H9 (cell line): Measurements from ENCODE around the gene GSTP1. TPM values are rescaled to one million over a fixed set of nuclear protein-coding genes. Genes with fewer than 3 reads are reported as not detected.

Source experiments
- DNase-seq: peaks from one replicate; pipeline ENCODE4 v3.0.0-alpha.2; 2017
- H2AFZ ChIP-seq: one replicate; pipeline ENCODE4 v1.6.1; 2013; ENCODE audit warnings: mild to moderate bottlenecking, low read length, control low read depth, moderate library complexity
- H2AK5ac ChIP-seq: 2 replicates; pipeline ENCODE4 v1.6.1; 2013; ENCODE audit warnings: low read length, control low read depth, mixed read lengths; ENCODE audit not compliant: insufficient read length
- H2BK120ac ChIP-seq: one replicate; pipeline ENCODE4 v1.6.1; 2013; ENCODE audit warnings: low read depth, mild to moderate bottlenecking, low read length, control low read depth, inconsistent platforms; ENCODE audit not compliant: poor library complexity, severe bottlenecking
- H2BK12ac ChIP-seq: 2 replicates; pipeline ENCODE4 v1.6.1; 2013; ENCODE audit warnings: low read length, control low read depth, mixed read lengths, low read depth; ENCODE audit not compliant: insufficient read length
- H2BK15ac ChIP-seq: 2 replicates; pipeline ENCODE4 v1.6.1; 2013; ENCODE audit warnings: low read depth, low read length, control low read depth
- H2BK20ac ChIP-seq: one replicate; pipeline ENCODE4 v1.6.1; 2013; ENCODE audit warnings: low read depth, mild to moderate bottlenecking, low read length, control low read depth, inconsistent platforms; ENCODE audit not compliant: poor library complexity, severe bottlenecking
- H2BK5ac ChIP-seq: 2 replicates; pipeline ENCODE4 v1.6.1; 2013; ENCODE audit warnings: low read length, control low read depth, mixed read lengths; ENCODE audit not compliant: insufficient read length
- H3K14ac ChIP-seq: 2 replicates; pipeline ENCODE4 v1.6.1; 2013; ENCODE audit warnings: low read length, control low read depth; ENCODE audit not compliant: insufficient read depth
- H3K18ac ChIP-seq: 2 replicates; pipeline ENCODE4 v1.6.1; 2013; ENCODE audit warnings: low read depth, mild to moderate bottlenecking, mixed read lengths, low read length, control low read depth; ENCODE audit not compliant: insufficient read length
- H3K23ac ChIP-seq: 2 replicates; pipeline ENCODE4 v1.6.1; 2013; ENCODE audit warnings: low read length, control low read depth, mixed read lengths, low read depth; ENCODE audit not compliant: insufficient read length
- H3K23me2 ChIP-seq: 2 replicates; pipeline ENCODE4 v1.6.1; 2013; ENCODE audit warnings: low read depth, mild to moderate bottlenecking, mixed read lengths, low read length, control low read depth; ENCODE audit not compliant: insufficient read length, poor library complexity, severe bottlenecking
- H3K27ac ChIP-seq: 2 replicates; pipeline ENCODE4 v1.5.1; 2013; ENCODE audit warnings: low read length, control low read depth, mixed read lengths, low read depth; ENCODE audit not compliant: insufficient read length
- H3K27me3 ChIP-seq: 2 replicates; pipeline ENCODE4 v1.6.1; 2013; ENCODE audit warnings: low read length, control low read depth, inconsistent platforms; ENCODE audit not compliant: insufficient read depth
- H3K4ac ChIP-seq: 2 replicates; pipeline ENCODE4 v1.6.1; 2013; ENCODE audit warnings: low read depth, mild to moderate bottlenecking, control low read depth, inconsistent platforms, low read length, moderate library complexity
- H3K4me1 ChIP-seq: 2 replicates; pipeline ENCODE4 v1.6.1; 2013; ENCODE audit warnings: low read length, control low read depth, inconsistent platforms; ENCODE audit not compliant: insufficient read depth
- H3K4me2 ChIP-seq: 2 replicates; pipeline ENCODE4 v1.6.1; 2013; ENCODE audit warnings: low read length, control low read depth, mixed read lengths; ENCODE audit not compliant: insufficient read length, insufficient read depth
- H3K56ac ChIP-seq: 2 replicates; pipeline ENCODE4 v1.6.1; 2013; ENCODE audit warnings: low read depth, mild to moderate bottlenecking, mixed read lengths, low read length, control low read depth; ENCODE audit not compliant: insufficient read length
- H3K79me1 ChIP-seq: 2 replicates; pipeline ENCODE4 v1.6.1; 2013; ENCODE audit warnings: low read depth, mild to moderate bottlenecking, moderate library complexity, low read length, control low read depth, inconsistent platforms; ENCODE audit not compliant: insufficient read depth, poor library complexity, severe bottlenecking
- H3K79me2 ChIP-seq: 2 replicates; pipeline ENCODE4 v1.6.1; 2013; ENCODE audit warnings: low read length, control low read depth, inconsistent platforms; ENCODE audit not compliant: insufficient read depth
- H3K9ac ChIP-seq: 2 replicates; pipeline ENCODE4 v1.6.1; 2013; ENCODE audit warnings: low read length, control low read depth, mixed read lengths; ENCODE audit not compliant: insufficient read length; ENCODE audit errors: extremely low read depth
- H3K9me3 ChIP-seq: one replicate; pipeline ENCODE4 v1.6.1; 2013; ENCODE audit warnings: low read depth, low read length, inconsistent platforms; ENCODE audit not compliant: control insufficient read depth
- H3T11ph ChIP-seq: one replicate; pipeline ENCODE4 v1.6.1; 2013; ENCODE audit warnings: mild to moderate bottlenecking, low read length, control low read depth, inconsistent platforms
- H4K20me1 ChIP-seq: one replicate; pipeline ENCODE4 v1.6.1; 2013; ENCODE audit not compliant: control insufficient read depth, insufficient read length, insufficient read depth
- H4K5ac ChIP-seq: 2 replicates; pipeline ENCODE4 v1.6.1; 2013; ENCODE audit warnings: low read depth, mild to moderate bottlenecking, mixed read lengths, low read length, control low read depth; ENCODE audit not compliant: insufficient read length
- H4K8ac ChIP-seq: replicated peaks from 2 replicates; pipeline ENCODE4 v1.6.1; 2013; ENCODE audit warnings: low read length, control low read depth, mixed read lengths, low read depth; ENCODE audit not compliant: insufficient read length
- H4K91ac ChIP-seq: 2 replicates; pipeline ENCODE4 v1.6.1; 2013; ENCODE audit warnings: low read depth, mild to moderate bottlenecking, moderate library complexity, mixed read lengths, low read length, control low read depth; ENCODE audit not compliant: insufficient read length
- H3K27ac Mint-ChIP-seq, 3 experiments: 2 replicates in 2 of 3; 3 replicates in 1 of 3; pipeline ENCODE4 v1.8.0; 2020 to 2021; ENCODE audit warnings: mixed read lengths in 3 of 3, mild to moderate bottlenecking in 1 of 3, moderate library complexity in 1 of 3
- H3K27me3 Mint-ChIP-seq: 2 replicates; pipeline ENCODE4 v1.8.0; 2021; ENCODE audit warnings: low read depth, mild to moderate bottlenecking, moderate library complexity, mixed read lengths
- H3K36me3 Mint-ChIP-seq, 3 experiments: 2 replicates in 2 of 3; 3 replicates in 1 of 3; pipeline ENCODE4 v1.8.0; 2020 to 2021; ENCODE audit warnings: low read depth in 3 of 3, mixed read lengths in 3 of 3; ENCODE audit not compliant: insufficient read depth in 1 of 3
- H3K4me1 Mint-ChIP-seq, 2 experiments: 2 replicates each; pipeline ENCODE4 v1.8.0; 2020; ENCODE audit warnings: mixed read lengths in 2 of 2
- H3K4me3 Mint-ChIP-seq, 2 experiments: 2 replicates in 1 of 2; 3 replicates in 1 of 2; pipeline ENCODE4 v1.8.0; 2020 to 2021; ENCODE audit warnings: mild to moderate bottlenecking in 2 of 2, mixed read lengths in 2 of 2, moderate library complexity in 1 of 2
- H3K9me3 Mint-ChIP-seq, 2 experiments: 2 replicates in 1 of 2; 3 replicates in 1 of 2; pipeline ENCODE4 v1.8.0; 2020; ENCODE audit warnings: mild to moderate bottlenecking in 2 of 2, mixed read lengths in 2 of 2, moderate library complexity in 1 of 2
- CTCF ChIP-seq: fragments of 200-600 bp; sonication (generic); conservative IDR thresholded peaks from 3 replicates; pipeline ENCODE4 v1.8.0; 2021; ENCODE audit warnings: antibody characterized with exemption, mild to moderate bottlenecking
- WGBS: extraction: QIAGEN DNeasy Blood & Tissue Kit; methylation state at CpG from one replicate; pipeline ENCODE4 v1.1.7; 2013; ENCODE audit warnings: missing lambda C conversion rate, low lambda C conversion rate, mixed read lengths; ENCODE audit not compliant: insufficient read length; ENCODE audit errors: extremely low coverage; 5-methylcytosine and 5-hydroxymethylcytosine counted together
- total RNA-seq: library from RNA; stranded (reverse); gene quantifications from 2 replicates; pipeline ENCODE4 v1.2.1, GENCODE V29; 2021

GSTP1 gene
- total RNA-seq, 1 experiment from 2014 or later: 1,469 TPM

- H3K18ac ChIP-seq: no peak overlapping the region
- H2BK15ac ChIP-seq: no peak overlapping the region
- no peak overlapping the region for H3T11ph ChIP-seq
- H3K56ac ChIP-seq: no peak overlapping the region
- no peaks in the 10 kb centered on the region for H3K79me2 ChIP-seq
- no peak overlapping the region for H2BK12ac ChIP-seq
- no CpG with 5 or more reads among the region's 10 CpGs for WGBS
- Mint-ChIP-seq H3K27ac (no peak overlapping the region), H3K4me1 (peaks cover 31 to 32% of the 10 kb centered on the region in 2 experiments), H3K4me3 (no peak overlapping the region; a peak in 1 of 5 replicates), H3K27me3 (peaks cover 9% of the 10 kb centered on the region; the same call in 1 of the 2 replicates), H3K9me3 (no peaks in the 10 kb centered on the region; a peak in 2 of 5 replicates), H3K36me3 (peaks cover 13 to 38% (median 35%) of the 10 kb centered on the region in 3 experiments)
- no peak overlapping the region for H3K4me2 ChIP-seq
- no peak overlapping the region for H2BK120ac ChIP-seq
- TF ChIP-seq CTCF: no peak
- H3K27me3 ChIP-seq: no peaks in the 10 kb centered on the region
- H4K91ac ChIP-seq: no peak overlapping the region
- H3K9ac ChIP-seq: no peak overlapping the region
- no peak overlapping the region for H2BK5ac ChIP-seq
- H3K27ac ChIP-seq: no peak overlapping the region
- peaks cover 9% of the 10 kb centered on the region for H3K23me2 ChIP-seq
- no peaks in the 10 kb centered on the region for H3K9me3 ChIP-seq
- no peak overlapping the region for H2BK20ac ChIP-seq
- no peak overlapping the region for H3K23ac ChIP-seq
- no peak overlapping the region for H4K5ac ChIP-seq
- H4K20me1 ChIP-seq: no peaks in the 10 kb centered on the region
- no peaks in the 10 kb centered on the region for H3K79me1 ChIP-seq
- H4K8ac ChIP-seq: no peak overlapping the region
- H2AK5ac ChIP-seq: no peak overlapping the region
- no peak for DNase-seq
- H2AFZ ChIP-seq: no peak overlapping the region
- no peak overlapping the region for H3K14ac ChIP-seq
- H3K4ac ChIP-seq: no peak overlapping the region
- H3K4me1 ChIP-seq: no peaks in the 10 kb centered on the region
Measured at GRCh38 chr11:67609316-67609715, 25.7 kb downstream of the GSTP1 start.
